ENCODE measurements around the gene FKBP2. TPM values are rescaled to one million over a fixed set of nuclear protein-coding genes. Genes with fewer than 3 reads are reported as not detected.

Gene FKBP2
- total RNA-seq, 1 donor from 2014 or later = 110 TPM

DNA sequence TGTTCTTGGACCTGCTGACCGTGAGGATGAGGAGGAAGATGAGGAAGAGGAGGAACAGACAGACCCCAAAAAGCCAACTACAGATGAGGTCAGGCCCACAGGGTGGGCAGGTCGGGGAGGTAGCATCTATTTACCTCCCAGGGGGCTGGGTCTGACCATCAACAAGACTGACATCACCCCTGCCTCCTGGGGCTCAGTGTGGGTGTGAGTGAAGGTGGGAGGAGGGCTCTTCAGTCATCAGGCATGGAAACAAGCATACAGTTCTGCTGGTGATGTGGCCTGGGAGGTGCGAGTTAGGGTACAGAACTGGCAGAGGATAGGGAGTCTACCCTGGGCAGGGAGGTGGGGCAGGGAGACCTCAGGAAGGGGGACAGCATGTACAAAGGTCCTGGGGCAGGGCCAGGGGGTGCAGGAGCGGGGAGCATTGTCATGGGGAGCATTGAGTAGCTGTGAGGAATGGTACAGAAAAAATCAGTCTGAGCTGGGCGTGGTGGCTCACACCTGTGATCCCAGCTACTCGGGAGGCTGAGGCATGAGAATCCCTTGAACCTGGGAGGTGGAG, 19.3 kb downstream of the FKBP2 start:
- Histone ChIP-seq H3K4me3 (ENCODE audit: low read depth, low read length) (no peak overlapping the region), H3K27me3 (ENCODE audit: control insufficient read depth, insufficient read depth, low read length) (no peaks in the 10 kb centered on the region), H3K36me3 (ENCODE audit: control insufficient read depth, insufficient read depth, low read length) (peaks cover 2% of the 10 kb centered on the region)
- no peak for DNase-seq (ENCODE audit: low read depth)
- TF ChIP-seq, protein P1, sequence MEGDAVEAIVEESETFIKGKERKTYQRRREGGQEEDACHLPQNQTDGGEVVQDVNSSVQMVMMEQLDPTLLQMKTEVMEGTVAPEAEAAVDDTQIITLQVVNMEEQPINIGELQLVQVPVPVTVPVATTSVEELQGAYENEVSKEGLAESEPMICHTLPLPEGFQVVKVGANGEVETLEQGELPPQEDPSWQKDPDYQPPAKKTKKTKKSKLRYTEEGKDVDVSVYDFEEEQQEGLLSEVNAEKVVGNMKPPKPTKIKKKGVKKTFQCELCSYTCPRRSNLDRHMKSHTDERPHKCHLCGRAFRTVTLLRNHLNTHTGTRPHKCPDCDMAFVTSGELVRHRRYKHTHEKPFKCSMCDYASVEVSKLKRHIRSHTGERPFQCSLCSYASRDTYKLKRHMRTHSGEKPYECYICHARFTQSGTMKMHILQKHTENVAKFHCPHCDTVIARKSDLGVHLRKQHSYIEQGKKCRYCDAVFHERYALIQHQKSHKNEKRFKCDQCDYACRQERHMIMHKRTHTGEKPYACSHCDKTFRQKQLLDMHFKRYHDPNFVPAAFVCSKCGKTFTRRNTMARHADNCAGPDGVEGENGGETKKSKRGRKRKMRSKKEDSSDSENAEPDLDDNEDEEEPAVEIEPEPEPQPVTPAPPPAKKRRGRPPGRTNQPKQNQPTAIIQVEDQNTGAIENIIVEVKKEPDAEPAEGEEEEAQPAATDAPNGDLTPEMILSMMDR (IDR thresholded peaks at IDR 0.05; ENCODE audit: insufficient read depth, low read length, poor library complexity, severe bottlenecking) = no peak

DNA sequence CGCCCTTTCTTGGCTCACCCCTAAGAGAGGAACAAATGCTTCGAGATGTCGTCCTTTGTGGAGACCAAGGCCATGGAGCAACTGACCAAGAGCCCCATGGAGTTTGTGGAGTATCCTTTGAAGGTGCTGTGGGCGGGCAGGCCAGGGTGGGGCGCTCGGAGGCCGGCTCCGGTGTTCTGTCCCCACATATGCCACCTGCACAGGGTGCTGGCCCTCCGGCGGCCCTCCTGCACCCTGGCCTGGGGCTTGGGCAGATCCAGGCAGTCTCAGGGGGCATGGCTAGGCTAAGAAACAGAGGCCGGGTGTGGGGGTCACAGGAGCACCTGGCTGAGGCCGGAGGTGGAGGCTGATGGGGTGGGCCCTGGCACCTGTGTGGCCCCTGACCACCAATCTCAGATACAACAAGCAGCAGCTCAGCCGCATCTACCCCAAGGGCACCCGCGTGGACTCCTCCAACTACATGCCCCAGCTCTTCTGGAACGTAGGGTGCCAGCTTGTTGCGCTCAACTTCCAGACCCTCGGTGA, 20.7 kb downstream of the FKBP2 start:
- H3K36me3 ChIP-seq (ENCODE audit: control insufficient read depth, insufficient read depth, low read length) = peaks cover 3% of the 10 kb centered on the region

DNA sequence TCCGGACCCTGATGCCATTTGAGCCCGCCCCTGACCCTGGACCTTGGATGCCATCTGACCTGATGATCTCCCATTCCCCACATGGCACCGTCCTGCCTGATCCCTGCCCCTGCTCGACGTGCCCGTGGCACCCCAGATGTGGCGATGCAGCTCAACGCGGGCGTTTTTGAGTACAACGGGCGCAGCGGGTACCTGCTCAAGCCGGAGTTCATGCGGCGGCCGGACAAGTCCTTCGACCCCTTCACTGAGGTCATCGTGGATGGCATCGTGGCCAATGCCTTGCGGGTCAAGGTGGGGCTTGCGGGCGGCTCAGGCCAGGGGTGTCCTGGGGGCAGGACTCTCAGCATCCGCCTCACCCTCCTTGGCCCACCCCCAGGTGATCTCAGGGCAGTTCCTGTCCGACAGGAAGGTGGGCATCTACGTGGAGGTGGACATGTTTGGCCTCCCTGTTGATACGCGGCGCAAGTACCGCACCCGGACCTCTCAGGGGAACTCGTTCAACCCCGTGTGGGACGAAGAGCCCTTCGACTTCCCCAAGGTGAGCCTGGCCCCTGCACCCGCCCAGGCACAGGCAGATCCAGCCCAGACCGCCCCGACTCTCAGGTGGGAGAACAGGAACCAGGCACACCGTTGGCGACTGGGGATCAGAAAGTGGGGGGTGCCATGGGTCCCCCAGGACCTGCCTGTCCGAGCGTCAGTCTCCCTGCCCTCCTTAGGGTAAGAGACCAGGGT, 21.5 kb downstream of the FKBP2 start:
- no peak for DNase-seq (ENCODE audit: low read depth)
- Histone ChIP-seq H3K4me3 (ENCODE audit: low read depth, low read length) (no peak overlapping the region), H3K36me3 (ENCODE audit: control insufficient read depth, insufficient read depth, low read length) (peaks cover 3% of the 10 kb centered on the region), H3K27me3 (ENCODE audit: control insufficient read depth, insufficient read depth, low read length) (no peaks in the 10 kb centered on the region)
- TF ChIP-seq, protein P1 (IDR thresholded peaks at IDR 0.05; ENCODE audit: insufficient read depth, low read length, poor library complexity, severe bottlenecking) = no peak

More for the DNA sequence above, 20.7 kb downstream of the FKBP2 start:
- DNase-seq (ENCODE audit: low read depth) = no peak
- Histone ChIP-seq H3K4me3 (ENCODE audit: low read depth, low read length) (no peak overlapping the region), H3K27me3 (ENCODE audit: control insufficient read depth, insufficient read depth, low read length) (no peaks in the 10 kb centered on the region)
- TF ChIP-seq, protein P1 (IDR thresholded peaks at IDR 0.05; ENCODE audit: insufficient read depth, low read length, poor library complexity, severe bottlenecking) = no peak

DNA sequence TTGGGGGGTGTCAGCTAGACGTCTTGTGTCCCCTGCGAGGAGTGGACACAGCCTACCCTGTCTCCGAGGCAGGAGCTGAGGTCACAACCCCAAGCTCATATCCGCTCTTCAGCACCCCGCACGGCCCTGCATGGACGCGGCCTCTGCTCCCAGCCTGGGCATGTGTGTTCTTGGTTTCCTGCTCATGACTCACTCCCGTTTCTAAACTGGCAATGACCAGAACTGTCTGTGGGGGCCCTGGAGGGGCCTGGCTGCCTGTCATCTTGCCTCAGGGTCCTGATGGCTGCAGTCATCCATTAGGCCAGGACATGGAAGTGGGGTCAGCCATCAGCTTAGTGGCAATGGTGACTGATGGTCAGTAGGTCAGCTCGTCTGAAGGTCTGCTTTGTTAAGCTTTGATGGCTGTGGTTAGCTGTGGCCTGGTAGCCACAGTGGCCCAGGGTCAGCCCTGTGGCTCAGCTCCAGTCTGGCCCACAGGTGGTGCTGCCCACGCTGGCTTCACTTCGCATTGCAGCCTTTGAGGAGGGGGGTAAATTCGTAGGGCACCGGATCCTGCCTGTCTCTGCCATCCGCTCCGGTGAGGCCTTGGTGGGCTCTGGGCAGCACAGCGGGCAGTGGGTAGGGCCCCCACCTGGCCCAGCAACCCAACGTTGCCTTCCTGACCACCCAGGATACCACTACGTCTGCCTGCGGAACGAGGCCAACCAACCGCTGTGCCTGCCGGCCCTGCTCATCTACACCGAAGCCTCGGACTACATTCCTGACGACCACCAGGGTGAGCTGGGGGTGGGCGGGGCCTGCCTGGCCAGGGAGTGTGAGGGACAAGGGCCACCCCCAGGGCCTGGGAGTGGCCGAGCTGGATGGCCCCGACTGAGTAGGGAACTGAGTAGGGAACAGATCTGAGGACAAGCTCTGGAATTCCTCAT, 22.4 kb downstream of the FKBP2 start:
- TF ChIP-seq, protein P1 (IDR thresholded peaks at IDR 0.05; ENCODE audit: insufficient read depth, low read length, poor library complexity, severe bottlenecking) = no peak
- no peaks in the 10 kb centered on the region for H3K27me3 ChIP-seq (ENCODE audit: control insufficient read depth, insufficient read depth, low read length)
- DNase-seq (ENCODE audit: low read depth) = no peak
- H3K4me3 ChIP-seq (ENCODE audit: low read depth, low read length) = no peak overlapping the region
- H3K36me3 ChIP-seq (ENCODE audit: control insufficient read depth, insufficient read depth, low read length) = peaks cover 3% of the 10 kb centered on the region

DNA sequence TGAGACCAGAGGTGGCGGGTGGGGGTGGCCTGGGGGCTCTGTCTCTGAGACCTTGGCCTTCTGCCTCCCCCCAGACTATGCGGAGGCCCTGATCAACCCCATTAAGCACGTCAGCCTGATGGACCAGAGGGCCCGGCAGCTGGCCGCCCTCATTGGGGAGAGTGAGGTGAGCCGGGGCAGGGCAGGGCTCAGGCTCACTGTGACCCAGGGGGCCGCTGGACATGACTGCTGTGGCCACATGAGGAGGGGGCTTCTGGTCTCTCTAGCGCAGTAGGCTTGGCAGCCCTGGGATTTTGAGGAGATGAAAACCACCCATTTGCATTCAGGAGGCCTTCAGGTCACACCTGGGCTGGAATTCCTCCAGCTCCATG, 23.0 kb downstream of the FKBP2 start:
- TF ChIP-seq, protein P1 (IDR thresholded peaks at IDR 0.05; ENCODE audit: insufficient read depth, low read length, poor library complexity, severe bottlenecking) = no peak
- Histone ChIP-seq H3K4me3 (ENCODE audit: low read depth, low read length) (no peak overlapping the region), H3K27me3 (ENCODE audit: control insufficient read depth, insufficient read depth, low read length) (no peaks in the 10 kb centered on the region), H3K36me3 (ENCODE audit: control insufficient read depth, insufficient read depth, low read length) (peaks cover 3% of the 10 kb centered on the region)
- no peak for DNase-seq (ENCODE audit: low read depth)
